Keratinocyte (primary cell): Measurements from ENCODE around the gene MIA.

ENCODE experiments used
- EZH2 ChIP-seq: IDR thresholded peaks from one replicate; pipeline ENCODE4 v1.6.1; 2012; ENCODE audit warnings: inconsistent platforms, mild to moderate bottlenecking, low read length, moderate library complexity
- TF ChIP-seq, protein P1 (sequence below), 3 experiments: IDR thresholded peaks in 1 of 3; conservative IDR thresholded peaks in 1 of 3; optimal IDR thresholded peaks in 1 of 3; 2 replicates in 2 of 3; 3 replicates in 1 of 3; pipeline versions ENCODE3 to v1.5.1; 2011; ENCODE audit warnings: low read length in 3 of 3, mild to moderate bottlenecking in 3 of 3, moderate library complexity in 2 of 3, control low read depth in 1 of 3, inconsistent platforms in 1 of 3; ENCODE audit not compliant: insufficient read depth in 2 of 3; ENCODE audit errors: extremely low read depth in 1 of 3

- TF ChIP-seq, protein P1, sequence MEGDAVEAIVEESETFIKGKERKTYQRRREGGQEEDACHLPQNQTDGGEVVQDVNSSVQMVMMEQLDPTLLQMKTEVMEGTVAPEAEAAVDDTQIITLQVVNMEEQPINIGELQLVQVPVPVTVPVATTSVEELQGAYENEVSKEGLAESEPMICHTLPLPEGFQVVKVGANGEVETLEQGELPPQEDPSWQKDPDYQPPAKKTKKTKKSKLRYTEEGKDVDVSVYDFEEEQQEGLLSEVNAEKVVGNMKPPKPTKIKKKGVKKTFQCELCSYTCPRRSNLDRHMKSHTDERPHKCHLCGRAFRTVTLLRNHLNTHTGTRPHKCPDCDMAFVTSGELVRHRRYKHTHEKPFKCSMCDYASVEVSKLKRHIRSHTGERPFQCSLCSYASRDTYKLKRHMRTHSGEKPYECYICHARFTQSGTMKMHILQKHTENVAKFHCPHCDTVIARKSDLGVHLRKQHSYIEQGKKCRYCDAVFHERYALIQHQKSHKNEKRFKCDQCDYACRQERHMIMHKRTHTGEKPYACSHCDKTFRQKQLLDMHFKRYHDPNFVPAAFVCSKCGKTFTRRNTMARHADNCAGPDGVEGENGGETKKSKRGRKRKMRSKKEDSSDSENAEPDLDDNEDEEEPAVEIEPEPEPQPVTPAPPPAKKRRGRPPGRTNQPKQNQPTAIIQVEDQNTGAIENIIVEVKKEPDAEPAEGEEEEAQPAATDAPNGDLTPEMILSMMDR (optimal IDR thresholded peaks at IDR 0.05 in 1 of 3, IDR thresholded peaks at IDR 0.05 in 1 of 3, conservative IDR thresholded peaks at IDR 0.05 in 1 of 3; ENCODE audit: extremely low read depth in 1 of 3, insufficient read depth in 2 of 3, low read length in 3 of 3), result no peak
- TF ChIP-seq EZH2, result no peak
These were observed 33.6 kb upstream of the MIA start for GRCh38 chr19:40741527-40742390.
